ENCODE results near the gene CYB561D1. TPM values are rescaled to one million over a fixed set of nuclear protein-coding genes. Genes with fewer than 3 reads are reported as not detected.
A peak's percentile ranks its signal among the peaks of the same experiment; 100 is the strongest.

CYB561D1 gene
- total and polyA plus RNA-seq, 2 experiments from 2014 or later = 5.9 to 9.6 TPM

DNA sequence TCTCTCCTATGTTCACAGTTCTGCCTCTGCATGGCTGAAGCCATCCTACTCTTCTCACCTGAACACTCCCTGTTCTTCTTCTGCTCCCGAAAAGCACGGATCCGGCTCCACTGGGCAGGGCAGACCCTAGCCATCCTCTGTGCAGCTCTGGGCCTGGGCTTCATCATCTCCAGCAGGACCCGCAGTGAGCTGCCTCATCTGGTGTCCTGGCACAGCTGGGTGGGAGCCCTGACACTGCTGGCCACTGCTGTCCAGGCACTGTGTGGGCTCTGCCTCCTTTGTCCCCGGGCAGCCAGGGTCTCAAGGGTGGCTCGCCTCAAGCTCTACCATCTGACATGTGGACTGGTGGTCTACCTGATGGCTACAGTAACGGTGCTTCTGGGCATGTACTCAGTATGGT is 1.8 kb downstream of the CYB561D1 start:
- WGBS, 2 experiments (ENCODE audit: low coverage in 1 of 2, low lambda C conversion rate in 2 of 2, missing lambda C conversion rate in 2 of 2) = 84 to 87% methylated on average over 7 of the region's 7 CpGs
- H3K9me2 ChIP-seq (ENCODE audit: insufficient read depth) = no peaks in the 10 kb centered on the region
- in situ Hi-C loops (cut with MboI) = no loop called here

DNA sequence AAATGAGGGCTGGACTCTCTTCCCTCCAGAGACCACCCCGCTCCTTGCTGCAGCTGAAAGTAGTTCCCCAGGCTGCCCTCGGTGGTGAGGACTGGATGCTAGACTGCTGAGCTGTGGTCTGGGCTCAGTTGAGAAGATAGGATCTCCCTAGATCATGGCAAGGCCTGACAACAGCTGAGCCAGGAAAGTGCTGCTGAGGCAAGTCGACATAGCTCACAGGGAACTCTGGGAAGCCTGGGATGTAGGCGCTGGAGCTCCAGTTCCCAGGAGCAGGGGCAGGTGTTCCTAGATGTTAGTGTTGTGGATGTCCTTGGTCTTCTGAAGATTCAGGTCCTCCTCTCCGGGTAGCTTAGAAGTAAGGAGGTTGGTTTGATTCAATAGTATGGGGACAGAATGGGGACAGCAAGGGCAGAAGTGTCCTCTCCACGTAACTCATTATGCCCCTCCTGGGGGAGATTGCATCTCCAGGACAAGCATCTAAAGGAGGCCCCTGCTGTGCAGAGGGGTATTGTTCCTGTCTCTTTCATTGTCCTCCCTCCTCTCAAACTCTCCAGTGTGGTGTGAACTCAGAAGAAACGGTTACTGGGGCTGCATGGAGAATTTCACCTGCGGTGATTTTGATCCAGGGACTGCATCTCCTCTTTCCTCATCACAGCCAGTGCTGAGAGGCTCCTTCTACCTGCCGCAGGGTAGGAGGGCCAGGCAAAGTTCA is 3.7 kb downstream of the CYB561D1 start:
- WGBS, 2 experiments (ENCODE audit: low coverage in 1 of 2, low lambda C conversion rate in 2 of 2, missing lambda C conversion rate in 2 of 2) = 71% methylated on average over 9 of the region's 9 CpGs
- no peak for TF ChIP-seq EZH2 (IDR thresholded peaks at IDR 0.05; ENCODE audit: insufficient read depth, poor library complexity, severe bottlenecking)
- no peak for TF ChIP-seq EZH2phosphoT487 (IDR thresholded peaks at IDR 0.05; ENCODE audit: insufficient read depth, low read depth)
- DNase-seq = no peak
- Histone ChIP-seq H3K9me3 (ENCODE audit: low read depth) (no peaks in the 10 kb centered on the region), H2AFZ (no peak overlapping the region), H3K27ac (no peak overlapping the region), H3K9ac (no peak overlapping the region), H3K9me2 (ENCODE audit: insufficient read depth) (no peaks in the 10 kb centered on the region), H3K4me2 (ENCODE audit: unreplicated experiment) (no peak overlapping the region), H3K36me3 (ENCODE audit: low read depth) (0 out of 2 replicates have a peak, but pooled peaks cover 5% of the 10 kb centered on the region), H3K4me3 (no peak overlapping the region), H3K4me1 (ENCODE audit: insufficient read depth) (peaks cover 25% of the 10 kb centered on the region), H4K20me1 (ENCODE audit: insufficient read depth) (no peaks in the 10 kb centered on the region), H3K27me3 (replicated peaks; ENCODE audit: insufficient read depth) (no peaks in the 10 kb centered on the region), H3F3A (ENCODE audit: insufficient read depth) (peaks cover 10% of the 10 kb centered on the region; the same call in 1 of the 2 replicates), H3K79me2 (ENCODE audit: insufficient read depth) (peaks cover 29% of the 10 kb centered on the region)
- in situ Hi-C loops (cut with MboI) = no loop called here

More for the DNA sequence above, 1.8 kb downstream of the CYB561D1 start:
- TF ChIP-seq EZH2 (IDR thresholded peaks at IDR 0.05; ENCODE audit: insufficient read depth, poor library complexity, severe bottlenecking) (no peak), EZH2phosphoT487 (IDR thresholded peaks at IDR 0.05; ENCODE audit: insufficient read depth, low read depth) (no peak)
- peaks cover 29% of the 10 kb centered on the region for H3K79me2 ChIP-seq (ENCODE audit: insufficient read depth)
- peaks cover 7% of the 10 kb centered on the region; the same call in 1 of the 2 replicates for H3F3A ChIP-seq (ENCODE audit: insufficient read depth)
- H3K9me3 ChIP-seq (ENCODE audit: low read depth) = no peaks in the 10 kb centered on the region
- DNase-seq = no peak
- H3K4me1 ChIP-seq (ENCODE audit: insufficient read depth) = peaks cover 15% of the 10 kb centered on the region
- no peak overlapping the region for H3K4me2 ChIP-seq (ENCODE audit: unreplicated experiment)
- no peaks in the 10 kb centered on the region for H4K20me1 ChIP-seq (ENCODE audit: insufficient read depth)
- no peak overlapping the region for H3K9ac ChIP-seq
- no peak overlapping the region for H3K4me3 ChIP-seq
- H3K27me3 ChIP-seq (replicated peaks; ENCODE audit: insufficient read depth) = no peaks in the 10 kb centered on the region
- 0 out of 2 replicates have a peak, but pooled peaks cover 5% of the 10 kb centered on the region for H3K36me3 ChIP-seq (ENCODE audit: low read depth)
- H2AFZ ChIP-seq = no peak overlapping the region
- H3K27ac ChIP-seq = no peak overlapping the region

GRCh38 chr1:109498161-109498801 is 4.4 kb downstream of the CYB561D1 start:
- Histone ChIP-seq H3K4me1 (ENCODE audit: insufficient read depth) (peaks cover 21% of the 10 kb centered on the region), H2AFZ (no peak overlapping the region)
- peak; percentile 54 for DNase-seq

DNA sequence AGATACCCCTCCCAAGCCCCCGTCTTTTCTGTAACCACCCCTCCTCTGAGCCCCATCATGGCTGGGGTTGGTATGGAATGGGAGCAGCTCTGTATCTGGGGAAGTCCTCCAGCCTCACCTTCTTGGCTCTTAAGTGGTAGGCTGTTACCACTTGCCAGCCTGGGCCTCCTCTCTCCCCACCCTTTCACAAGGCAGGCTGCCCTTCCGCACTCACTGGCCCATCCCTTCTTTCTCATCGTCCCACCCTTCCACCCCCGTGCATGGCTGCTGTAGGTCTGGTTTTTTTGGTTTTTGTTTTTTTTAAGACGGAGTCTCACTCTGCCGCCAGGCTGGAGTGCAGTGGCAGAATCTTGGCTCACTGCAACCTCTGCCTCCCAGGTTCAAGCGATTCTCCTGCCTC is 5.2 kb downstream of the CYB561D1 start:
- Histone ChIP-seq H2AFZ (no peak overlapping the region), H3K79me2 (ENCODE audit: insufficient read depth) (peaks cover 29% of the 10 kb centered on the region), H3K36me3 (ENCODE audit: low read depth) (0 out of 2 replicates have a peak, but pooled peaks cover 5% of the 10 kb centered on the region), H4K20me1 (ENCODE audit: insufficient read depth) (no peaks in the 10 kb centered on the region), H3K9ac (no peak overlapping the region), H3F3A (ENCODE audit: insufficient read depth) (peaks cover 10% of the 10 kb centered on the region; the same call in 1 of the 2 replicates), H3K27me3 (replicated peaks; ENCODE audit: insufficient read depth) (no peaks in the 10 kb centered on the region), H3K4me2 (ENCODE audit: unreplicated experiment) (no peak overlapping the region), H3K4me3 (no peak overlapping the region), H3K4me1 (ENCODE audit: insufficient read depth) (peaks cover 21% of the 10 kb centered on the region), H3K27ac (no peak overlapping the region), H3K9me2 (ENCODE audit: insufficient read depth) (no peaks in the 10 kb centered on the region), H3K9me3 (ENCODE audit: low read depth) (no peaks in the 10 kb centered on the region)
- 77 to 79% methylated on average over 7 of the region's 7 CpGs for WGBS, 2 experiments (ENCODE audit: low coverage in 1 of 2, low lambda C conversion rate in 2 of 2, missing lambda C conversion rate in 2 of 2)
- in situ Hi-C loops (cut with MboI) = no loop called here
- TF ChIP-seq EZH2 (IDR thresholded peaks at IDR 0.05; ENCODE audit: insufficient read depth, poor library complexity, severe bottlenecking) (no peak), EZH2phosphoT487 (IDR thresholded peaks at IDR 0.05; ENCODE audit: insufficient read depth, low read depth) (no peak)
- DNase-seq = no peak

More at GRCh38 chr1:109498161-109498801, 4.4 kb downstream of the CYB561D1 start:
- no peak overlapping the region for H3K27ac ChIP-seq
- 72 to 77% methylated on average over 12 of the region's 12 CpGs for WGBS, 2 experiments (ENCODE audit: low coverage in 1 of 2, low lambda C conversion rate in 2 of 2, missing lambda C conversion rate in 2 of 2)
- H3F3A ChIP-seq (ENCODE audit: insufficient read depth) = peaks cover 10% of the 10 kb centered on the region; the same call in 1 of the 2 replicates
- 0 out of 2 replicates have a peak, but pooled peaks cover 5% of the 10 kb centered on the region for H3K36me3 ChIP-seq (ENCODE audit: low read depth)
- H3K9me2 ChIP-seq (ENCODE audit: insufficient read depth) = no peaks in the 10 kb centered on the region
- H3K9me3 ChIP-seq (ENCODE audit: low read depth) = no peaks in the 10 kb centered on the region
- peaks cover 29% of the 10 kb centered on the region for H3K79me2 ChIP-seq (ENCODE audit: insufficient read depth)
- H3K9ac ChIP-seq = no peak overlapping the region
- H4K20me1 ChIP-seq (ENCODE audit: insufficient read depth) = no peaks in the 10 kb centered on the region
- in situ Hi-C loops (cut with MboI) = no loop called here
- TF ChIP-seq EZH2phosphoT487 (IDR thresholded peaks at IDR 0.05; ENCODE audit: insufficient read depth, low read depth) (no peak), EZH2 (IDR thresholded peaks at IDR 0.05; ENCODE audit: insufficient read depth, poor library complexity, severe bottlenecking) (no peak)
- H3K27me3 ChIP-seq (replicated peaks; ENCODE audit: insufficient read depth) = no peaks in the 10 kb centered on the region
- H3K4me2 ChIP-seq (ENCODE audit: unreplicated experiment) = no peak overlapping the region
- H3K4me3 ChIP-seq = no peak overlapping the region

All from GM23248 (cell line).